Retina (tissue), 1 donor: Measurements from ENCODE around the gene XRN1.

Source experiments
- DNase-seq: peaks from one replicate; pipeline ENCODE4 v3.0.0-alpha.2; 2016

The XRN1 gene

DNA sequence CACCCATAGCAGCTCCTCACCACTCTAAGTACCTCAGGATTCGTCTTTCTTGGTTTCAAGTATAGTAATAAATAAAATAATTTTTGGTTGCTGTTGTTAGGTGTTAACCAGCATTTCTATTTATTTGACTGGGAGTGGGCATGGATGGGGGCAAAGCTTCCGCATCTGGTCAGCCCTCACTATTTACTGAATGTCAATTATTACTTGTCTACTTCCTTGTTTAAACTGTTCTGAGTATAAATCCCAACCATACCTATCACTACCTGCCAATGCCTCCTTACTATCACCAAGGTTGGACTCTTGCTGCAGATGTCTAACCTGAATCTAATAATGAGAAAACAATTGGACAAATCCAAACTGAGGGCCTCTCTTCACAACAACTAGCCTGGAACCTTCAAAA, 180.6 kb downstream of the XRN1 start:
- DNase-seq: no peak

DNA sequence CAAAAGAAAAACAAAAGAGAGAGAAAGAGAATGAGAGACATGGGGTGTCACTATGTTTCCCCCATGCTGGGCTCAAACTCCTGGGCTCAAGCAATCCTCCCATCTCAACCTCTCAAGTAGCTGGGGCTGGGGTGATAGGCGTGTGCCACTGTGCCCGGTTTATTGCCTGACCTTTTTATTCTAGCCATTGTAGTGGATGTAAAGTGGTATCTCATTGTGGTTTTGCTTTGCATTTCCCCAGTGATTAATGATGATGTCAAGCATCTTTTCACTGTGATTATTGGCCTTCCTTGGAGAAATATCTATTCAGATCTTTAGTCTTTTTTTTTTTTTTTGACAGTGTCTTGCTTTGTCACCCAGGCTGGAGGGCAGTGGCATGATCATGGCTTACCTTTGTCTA, 184.7 kb downstream of the XRN1 start:
- DNase-seq: no peak

DNA sequence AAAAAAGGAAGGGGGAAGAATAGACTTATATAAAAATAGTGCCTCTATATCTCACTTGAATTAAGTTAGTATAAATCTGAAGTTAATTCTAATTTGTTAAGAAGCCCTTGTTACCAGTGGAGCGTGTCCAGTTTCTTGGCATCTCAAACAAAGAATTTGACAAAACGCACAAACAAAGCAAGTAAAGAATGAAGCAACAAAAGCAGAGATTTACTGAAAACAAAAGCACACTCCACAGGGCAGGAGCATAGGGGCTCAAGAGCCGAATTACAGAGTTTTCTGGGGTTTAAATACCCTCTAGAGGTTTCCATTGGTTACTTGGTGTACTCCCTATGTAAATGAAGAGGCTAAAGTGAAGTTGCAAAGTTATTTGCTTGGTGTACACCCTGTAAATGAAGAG, 188.5 kb downstream of the XRN1 start:
- no peak for DNase-seq

DNA sequence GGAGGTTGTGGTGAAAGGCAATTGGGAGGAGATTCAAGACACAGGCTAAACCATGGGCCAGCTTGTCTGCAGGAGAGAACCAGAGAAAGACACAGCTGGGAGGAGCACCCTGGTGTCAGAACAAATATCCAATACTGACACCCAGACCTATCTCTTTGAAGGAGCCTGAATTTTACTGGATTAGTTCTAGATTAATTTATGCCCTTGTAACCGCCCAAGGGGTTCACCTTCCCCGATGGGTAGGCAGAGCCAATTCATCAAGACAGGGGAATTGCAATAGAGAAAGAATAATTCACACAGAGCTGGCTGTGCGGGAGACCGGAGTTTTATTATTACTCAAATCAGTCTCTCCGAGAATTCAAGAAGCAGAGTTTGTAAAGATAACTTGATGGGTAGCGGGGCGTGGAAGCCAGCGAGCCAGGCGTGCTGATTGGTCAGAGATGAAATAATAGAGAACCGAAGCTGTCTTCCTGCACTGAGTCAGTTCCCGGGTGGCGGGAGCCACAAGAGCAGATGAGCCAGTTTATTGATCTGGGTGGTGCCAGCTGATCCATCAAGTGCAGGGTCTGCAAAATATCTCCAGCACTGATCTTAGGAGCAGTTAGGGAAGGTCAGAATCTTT, 191.0 kb downstream of the XRN1 start:
- DNase-seq: no peak
